ENCODE data around the gene PRELID3B.

The PRELID3B gene

GRCh38 chr20:59077705-59078104, 35.1 kb upstream of the PRELID3B start:
- peaks cover 1 to 2% of the 10 kb centered on the region in 2 experiments for H3K4me1 ChIP-seq (ENCODE audit: control insufficient read depth in 1 of 2, insufficient read depth in 2 of 2, low read length in 2 of 2)
- H4K8ac ChIP-seq (ENCODE audit: low read depth, low read length) = no peak overlapping the region
- no peak overlapping the region for H3K18ac ChIP-seq (ENCODE audit: low read length)
- no peak for DNase-seq
- no peak overlapping the region for H4K91ac ChIP-seq (ENCODE audit: low read depth, low read length)
- H3K79me1 ChIP-seq (ENCODE audit: low read length) = no peaks in the 10 kb centered on the region
- no peaks in the 10 kb centered on the region for H3K9me3 ChIP-seq (ENCODE audit: insufficient read depth, low read depth, low read length)
- H2BK5ac ChIP-seq (ENCODE audit: low read depth, low read length, poor library complexity) = no peak overlapping the region
- H3K27me3 ChIP-seq (ENCODE audit: insufficient read depth, low read length) = no peaks in the 10 kb centered on the region
- H2AK5ac ChIP-seq (ENCODE audit: low read length) = no peak overlapping the region
- no peak overlapping the region for H3K4me3 ChIP-seq (ENCODE audit: low read depth, low read length)
- no peaks in the 10 kb centered on the region for H3K36me3 ChIP-seq (ENCODE audit: control insufficient read depth in 1 of 2, insufficient read depth in 2 of 2, low read length in 2 of 2)
- H3K79me2 ChIP-seq (ENCODE audit: control insufficient read depth, insufficient read depth, low read length, poor library complexity) = no peaks in the 10 kb centered on the region
- no peak overlapping the region for H2AFZ ChIP-seq (ENCODE audit: insufficient read depth, low read length, poor library complexity)
- H2BK120ac ChIP-seq (ENCODE audit: insufficient read depth, low read length, poor library complexity) = no peak overlapping the region
- H2BK12ac ChIP-seq (ENCODE audit: low read length) = no peak overlapping the region
- no peak overlapping the region for H3K23ac ChIP-seq (ENCODE audit: low read length)
- no peak overlapping the region for H3K4me2 ChIP-seq (ENCODE audit: low read length)
- no peak overlapping the region for H3K27ac ChIP-seq (ENCODE audit: low read depth, low read length)
- no peak overlapping the region for H3K4ac ChIP-seq (ENCODE audit: low read depth, low read length)
- H3K14ac ChIP-seq (ENCODE audit: low read length) = no peak overlapping the region
- no peak overlapping the region for H4K12ac ChIP-seq (ENCODE audit: low read depth, low read length)
- no CpG with 5 or more reads among the region's 1 CpG for WGBS (ENCODE audit: extremely low coverage, insufficient coverage, insufficient read length)
- no peak overlapping the region for H3K9ac ChIP-seq (ENCODE audit: low read length)

- H2AFZ ChIP-seq (ENCODE audit: insufficient read depth, low read length, poor library complexity) = no peak overlapping the region
- H2BK12ac ChIP-seq (ENCODE audit: low read length) = no peak overlapping the region
- no peak overlapping the region for H3K9ac ChIP-seq (ENCODE audit: low read length)
- H2BK5ac ChIP-seq (ENCODE audit: low read depth, low read length, poor library complexity) = no peak overlapping the region
- no peak overlapping the region for H3K4me3 ChIP-seq (ENCODE audit: low read depth, low read length)
- H4K12ac ChIP-seq (ENCODE audit: low read depth, low read length) = no peak overlapping the region
- H3K4me1 ChIP-seq (ENCODE audit: control insufficient read depth in 1 of 2, insufficient read depth in 2 of 2, low read length in 2 of 2) = no peaks in the 10 kb centered on the region
- H3K14ac ChIP-seq (ENCODE audit: low read length) = no peak overlapping the region
- no peak overlapping the region for H4K91ac ChIP-seq (ENCODE audit: low read depth, low read length)
- no CpG with 5 or more reads among the region's 4 CpGs for WGBS (ENCODE audit: extremely low coverage, insufficient coverage, insufficient read length)
- no peaks in the 10 kb centered on the region for H3K79me2 ChIP-seq (ENCODE audit: control insufficient read depth, insufficient read depth, low read length, poor library complexity)
- no peak overlapping the region for H3K23ac ChIP-seq (ENCODE audit: low read length)
- no peak overlapping the region for H3K18ac ChIP-seq (ENCODE audit: low read length)
- H3K27ac ChIP-seq (ENCODE audit: low read depth, low read length) = no peak overlapping the region
- no peak overlapping the region for H4K8ac ChIP-seq (ENCODE audit: low read depth, low read length)
- H2BK120ac ChIP-seq (ENCODE audit: insufficient read depth, low read length, poor library complexity) = no peak overlapping the region
- no peak overlapping the region for H3K4me2 ChIP-seq (ENCODE audit: low read length)
- H3K9me3 ChIP-seq (ENCODE audit: insufficient read depth, low read depth, low read length) = no peaks in the 10 kb centered on the region
- no peak overlapping the region for H3K4ac ChIP-seq (ENCODE audit: low read depth, low read length)
- H3K27me3 ChIP-seq (ENCODE audit: insufficient read depth, low read length) = no peaks in the 10 kb centered on the region
- DNase-seq = no peak
- H3K36me3 ChIP-seq (ENCODE audit: control insufficient read depth in 1 of 2, insufficient read depth in 2 of 2, low read length in 2 of 2) = no peaks in the 10 kb centered on the region
- H2AK5ac ChIP-seq (ENCODE audit: low read length) = no peak overlapping the region
- no peaks in the 10 kb centered on the region for H3K79me1 ChIP-seq (ENCODE audit: low read length)
Observed at GRCh38 chr20:59075934-59076508, 33.4 kb upstream of the PRELID3B start.

GRCh38 chr20:59074456-59074855, 31.9 kb upstream of the PRELID3B start:
- H3K79me1 ChIP-seq (ENCODE audit: low read length) = no peaks in the 10 kb centered on the region
- H2AFZ ChIP-seq (ENCODE audit: insufficient read depth, low read length, poor library complexity) = no peak overlapping the region
- H4K12ac ChIP-seq (ENCODE audit: low read depth, low read length) = no peak overlapping the region
- H3K36me3 ChIP-seq (ENCODE audit: control insufficient read depth in 1 of 2, insufficient read depth in 2 of 2, low read length in 2 of 2) = no peaks in the 10 kb centered on the region
- H3K14ac ChIP-seq (ENCODE audit: low read length) = no peak overlapping the region
- no peak overlapping the region for H4K8ac ChIP-seq (ENCODE audit: low read depth, low read length)
- no peak overlapping the region for H2BK120ac ChIP-seq (ENCODE audit: insufficient read depth, low read length, poor library complexity)
- H3K27ac ChIP-seq (ENCODE audit: low read depth, low read length) = no peak overlapping the region
- no peak overlapping the region for H3K23ac ChIP-seq (ENCODE audit: low read length)
- no peak overlapping the region for H3K4me2 ChIP-seq (ENCODE audit: low read length)
- no peaks in the 10 kb centered on the region for H3K4me1 ChIP-seq (ENCODE audit: control insufficient read depth in 1 of 2, insufficient read depth in 2 of 2, low read length in 2 of 2)
- no peaks in the 10 kb centered on the region for H3K27me3 ChIP-seq (ENCODE audit: insufficient read depth, low read length)
- no CpG with 5 or more reads among the region's 3 CpGs for WGBS (ENCODE audit: extremely low coverage, insufficient coverage, insufficient read length)
- no peak overlapping the region for H2AK5ac ChIP-seq (ENCODE audit: low read length)
- no peak overlapping the region for H4K91ac ChIP-seq (ENCODE audit: low read depth, low read length)
- no peak overlapping the region for H3K4me3 ChIP-seq (ENCODE audit: low read depth, low read length)
- H3K18ac ChIP-seq (ENCODE audit: low read length) = no peak overlapping the region
- H2BK5ac ChIP-seq (ENCODE audit: low read depth, low read length, poor library complexity) = no peak overlapping the region
- H3K79me2 ChIP-seq (ENCODE audit: control insufficient read depth, insufficient read depth, low read length, poor library complexity) = no peaks in the 10 kb centered on the region
- no peak overlapping the region for H2BK12ac ChIP-seq (ENCODE audit: low read length)
- H3K4ac ChIP-seq (ENCODE audit: low read depth, low read length) = no peak overlapping the region
- DNase-seq = no peak
- no peaks in the 10 kb centered on the region for H3K9me3 ChIP-seq (ENCODE audit: insufficient read depth, low read depth, low read length)
- H3K9ac ChIP-seq (ENCODE audit: low read length) = no peak overlapping the region

- Histone ChIP-seq H3K9ac (ENCODE audit: low read length) (no peak overlapping the region), H3K4me1 (ENCODE audit: control insufficient read depth in 1 of 2, insufficient read depth in 2 of 2, low read length in 2 of 2) (no peaks in the 10 kb centered on the region), H3K79me2 (ENCODE audit: control insufficient read depth, insufficient read depth, low read length, poor library complexity) (no peaks in the 10 kb centered on the region), H3K14ac (ENCODE audit: low read length) (no peak overlapping the region), H2BK5ac (ENCODE audit: low read depth, low read length, poor library complexity) (no peak overlapping the region), H3K9me3 (ENCODE audit: insufficient read depth, low read depth, low read length) (no peaks in the 10 kb centered on the region), H3K4me2 (ENCODE audit: low read length) (no peak overlapping the region), H3K18ac (ENCODE audit: low read length) (no peak overlapping the region), H3K36me3 (ENCODE audit: control insufficient read depth in 1 of 2, insufficient read depth in 2 of 2, low read length in 2 of 2) (no peaks in the 10 kb centered on the region), H3K23ac (ENCODE audit: low read length) (no peak overlapping the region), H3K27me3 (ENCODE audit: insufficient read depth, low read length) (no peaks in the 10 kb centered on the region), H3K4ac (ENCODE audit: low read depth, low read length) (no peak overlapping the region), H3K27ac (ENCODE audit: low read depth, low read length) (no peak overlapping the region), H3K4me3 (ENCODE audit: low read depth, low read length) (no peak overlapping the region), H2AK5ac (ENCODE audit: low read length) (no peak overlapping the region), H2BK120ac (ENCODE audit: insufficient read depth, low read length, poor library complexity) (no peak overlapping the region), H4K8ac (ENCODE audit: low read depth, low read length) (no peak overlapping the region), H4K91ac (ENCODE audit: low read depth, low read length) (no peak overlapping the region), H4K12ac (ENCODE audit: low read depth, low read length) (no peak overlapping the region), H3K79me1 (ENCODE audit: low read length) (no peaks in the 10 kb centered on the region), H2AFZ (ENCODE audit: insufficient read depth, low read length, poor library complexity) (no peak overlapping the region), H2BK12ac (ENCODE audit: low read length) (no peak overlapping the region)
- WGBS (ENCODE audit: extremely low coverage, insufficient coverage, insufficient read length) = no CpG with 5 or more reads among the region's 1 CpG
- no peak for DNase-seq
Observed at GRCh38 chr20:59073582-59073981, 31.0 kb upstream of the PRELID3B start.

All from trophoblast cell (in vitro differentiated cells and primary cell).